ENCODE measurements around the gene CELF5. TPM values are rescaled to one million over a fixed set of nuclear protein-coding genes. Genes with fewer than 3 reads are reported as not detected.
"Not testable (repeated sequence)": the region's sequence is repeated elsewhere in the genome, so short reads cannot be mapped to it uniquely, and the experiment has no call there.

The CELF5 gene
- total and polyA plus RNA-seq, 2 experiments from 2014 or later: 5.6 to 10.6 TPM

- TF ChIP-seq, protein P1, sequence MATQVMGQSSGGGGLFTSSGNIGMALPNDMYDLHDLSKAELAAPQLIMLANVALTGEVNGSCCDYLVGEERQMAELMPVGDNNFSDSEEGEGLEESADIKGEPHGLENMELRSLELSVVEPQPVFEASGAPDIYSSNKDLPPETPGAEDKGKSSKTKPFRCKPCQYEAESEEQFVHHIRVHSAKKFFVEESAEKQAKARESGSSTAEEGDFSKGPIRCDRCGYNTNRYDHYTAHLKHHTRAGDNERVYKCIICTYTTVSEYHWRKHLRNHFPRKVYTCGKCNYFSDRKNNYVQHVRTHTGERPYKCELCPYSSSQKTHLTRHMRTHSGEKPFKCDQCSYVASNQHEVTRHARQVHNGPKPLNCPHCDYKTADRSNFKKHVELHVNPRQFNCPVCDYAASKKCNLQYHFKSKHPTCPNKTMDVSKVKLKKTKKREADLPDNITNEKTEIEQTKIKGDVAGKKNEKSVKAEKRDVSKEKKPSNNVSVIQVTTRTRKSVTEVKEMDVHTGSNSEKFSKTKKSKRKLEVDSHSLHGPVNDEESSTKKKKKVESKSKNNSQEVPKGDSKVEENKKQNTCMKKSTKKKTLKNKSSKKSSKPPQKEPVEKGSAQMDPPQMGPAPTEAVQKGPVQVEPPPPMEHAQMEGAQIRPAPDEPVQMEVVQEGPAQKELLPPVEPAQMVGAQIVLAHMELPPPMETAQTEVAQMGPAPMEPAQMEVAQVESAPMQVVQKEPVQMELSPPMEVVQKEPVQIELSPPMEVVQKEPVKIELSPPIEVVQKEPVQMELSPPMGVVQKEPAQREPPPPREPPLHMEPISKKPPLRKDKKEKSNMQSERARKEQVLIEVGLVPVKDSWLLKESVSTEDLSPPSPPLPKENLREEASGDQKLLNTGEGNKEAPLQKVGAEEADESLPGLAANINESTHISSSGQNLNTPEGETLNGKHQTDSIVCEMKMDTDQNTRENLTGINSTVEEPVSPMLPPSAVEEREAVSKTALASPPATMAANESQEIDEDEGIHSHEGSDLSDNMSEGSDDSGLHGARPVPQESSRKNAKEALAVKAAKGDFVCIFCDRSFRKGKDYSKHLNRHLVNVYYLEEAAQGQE (IDR thresholded peaks at IDR 0.05; ENCODE audit: unreplicated experiment): no peak
- no peak for TF ChIP-seq ZNF462 (CRISPR knock-in tag; IDR thresholded peaks at IDR 0.05)
Observed at GRCh38 chr19:3296446-3296845, 72.0 kb downstream of the CELF5 start (continued).

DNA sequence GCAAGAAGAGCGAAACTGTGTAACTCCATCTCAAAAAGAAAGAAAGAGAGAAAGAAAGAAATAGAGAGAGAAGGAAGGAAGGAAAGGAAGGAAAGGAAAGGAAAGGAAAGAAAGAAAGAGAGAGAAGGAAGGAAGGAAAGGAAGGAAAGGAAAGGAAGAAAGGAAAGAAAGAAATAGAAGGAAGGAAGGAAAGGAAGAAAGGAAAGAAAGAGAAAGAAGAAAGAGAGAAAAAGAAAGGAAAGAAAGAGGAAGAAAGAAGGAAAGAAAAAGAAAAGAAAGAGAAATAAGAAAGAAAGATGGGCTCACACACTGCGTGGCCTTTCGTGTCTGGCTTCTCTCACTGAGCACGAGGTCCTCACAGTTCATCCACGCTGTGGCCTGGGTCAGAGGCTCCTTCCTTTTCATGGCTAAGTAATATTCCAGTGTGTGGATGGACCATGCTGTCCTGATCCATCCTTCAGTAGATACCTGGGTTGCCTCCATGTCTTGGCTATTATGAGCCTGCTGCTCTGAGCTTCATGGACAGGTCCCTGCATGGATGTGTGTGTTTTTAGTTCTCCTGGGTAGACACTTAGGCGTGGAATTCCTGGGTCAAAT, 74.5 kb downstream of the CELF5 start:
- H3K9me2 ChIP-seq (ENCODE audit: insufficient read depth): no peaks in the 10 kb centered on the region
- TF ChIP-seq CTCF (conservative IDR thresholded peaks at IDR 0.05; ENCODE audit: low read depth in 2 of 2) (no peak), ZNF331 (CRISPR knock-in tag; IDR thresholded peaks at IDR 0.05; ENCODE audit: low read depth) (no peak)
- H3K9me3 Mint-ChIP-seq: peaks cover 14% of the 10 kb centered on the region

DNA sequence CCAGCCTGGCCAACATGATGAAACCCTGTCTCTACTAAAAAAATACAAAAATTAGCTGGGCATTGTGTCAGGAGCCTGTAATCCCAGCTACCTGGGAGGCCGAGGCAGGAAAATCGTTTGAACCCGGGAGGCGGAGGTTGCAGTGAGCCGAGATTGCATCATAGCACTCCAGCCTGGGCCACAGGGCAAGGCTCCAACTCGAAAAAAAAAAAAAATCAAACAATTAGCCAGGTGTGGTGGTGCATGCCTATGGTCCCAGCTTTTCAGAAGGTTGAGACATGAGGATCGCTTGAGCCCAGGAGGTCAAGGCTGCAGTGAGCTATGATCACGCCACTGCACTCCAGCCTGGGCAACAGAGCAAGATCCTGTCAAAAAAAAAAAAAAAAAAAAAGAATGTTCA, 76.1 kb downstream of the CELF5 start:
- Mint-ChIP-seq H3K27me3 (ENCODE audit: insufficient read depth, low read depth, poor library complexity) (peaks cover 13% of the 10 kb centered on the region), H3K9me3 (peaks cover 14% of the 10 kb centered on the region)
- not testable (repeated sequence) for H3K4me1 Mint-ChIP-seq; H3K4me1 ChIP-seq (ENCODE audit: insufficient read depth); H3K9me2 ChIP-seq (ENCODE audit: insufficient read depth); ATAC-seq; H3K4me3 ChIP-seq; H3K36me3 ChIP-seq (ENCODE audit: insufficient read depth); H3K4me3 Mint-ChIP-seq; H2AFZ ChIP-seq; H3F3A ChIP-seq (replicated peaks; ENCODE audit: low read depth); H3K27ac ChIP-seq (ENCODE audit: low read depth); H3K4me2 ChIP-seq; H3K27me3 ChIP-seq (ENCODE audit: insufficient read depth); H3K79me2 ChIP-seq (replicated peaks; ENCODE audit: insufficient read depth); H4K20me1 ChIP-seq (replicated peaks; ENCODE audit: insufficient read depth); H3K27ac Mint-ChIP-seq; H3K36me3 Mint-ChIP-seq (ENCODE audit: low read depth); DNase-seq (ENCODE audit: low spot score)

More for the DNA sequence above, 74.5 kb downstream of the CELF5 start:
- Mint-ChIP-seq H3K4me1 (peaks cover 3% of the 10 kb centered on the region; the same call in 2 of the 3 replicates), H3K27ac (no peak overlapping the region), H3K27me3 (ENCODE audit: insufficient read depth, low read depth, poor library complexity) (peaks cover 7% of the 10 kb centered on the region), H3K4me3 (no peak overlapping the region), H3K36me3 (ENCODE audit: low read depth) (no peaks in the 10 kb centered on the region; the same call in 2 of the 3 replicates)
- Histone ChIP-seq H3K36me3 (ENCODE audit: insufficient read depth) (no peaks in the 10 kb centered on the region), H2AFZ (no peak overlapping the region), H3F3A (replicated peaks; ENCODE audit: low read depth) (no peaks in the 10 kb centered on the region), H3K4me3 (no peak overlapping the region), H3K79me2 (replicated peaks; ENCODE audit: insufficient read depth) (no peaks in the 10 kb centered on the region), H3K27ac (ENCODE audit: low read depth) (no peak overlapping the region), H3K4me2 (no peak overlapping the region), H4K20me1 (replicated peaks; ENCODE audit: insufficient read depth) (no peaks in the 10 kb centered on the region; the same call in 1 of the 2 replicates), H3K27me3 (ENCODE audit: insufficient read depth) (no peaks in the 10 kb centered on the region), H3K4me1 (ENCODE audit: insufficient read depth) (no peaks in the 10 kb centered on the region)
- DNase-seq (ENCODE audit: low spot score) (no peak), ATAC-seq (no peak)

Data from GM23338 (cell line).